OCI-LY7 (cell line): ENCODE results near the gene MRNIP. TPM values are rescaled to one million over a fixed set of nuclear protein-coding genes. Genes with fewer than 3 reads are reported as not detected.

Source experiments
- BruUV-seq: library from RNA; stranded (reverse); fragments of 400-500 nt; replicated peaks from 2 replicates; lab custom pipeline; 2021; lab: Mats Ljungman, UMichigan
- CTCF ChIA-PET: fragments of 300-600 bp; sonication (Branson Sonifier 250); formaldehyde crosslinking; loops from one replicate; lab custom pipeline; 2022; ENCODE audit warnings: antibody characterized with exemption; ENCODE audit not compliant: unreplicated experiment; lab: Charles Lee
- POLR2A ChIA-PET: fragments of 300-600 bp; sonication (Branson Sonifier 250); formaldehyde crosslinking; loops from one replicate; lab custom pipeline; 2022; ENCODE audit warnings: antibody characterized with exemption; lab: Charles Lee
- DNase-seq: peaks from one replicate; pipeline ENCODE4 v3.0.0-alpha.2; 2015; ENCODE audit warnings: low spot score
- H2AFZ ChIP-seq: fragments of 200-600 bp; sonication (generic), shearing (Covaris generic); 2 replicates; pipeline ENCODE4 v1.6.1; 2014; ENCODE audit warnings: mild to moderate bottlenecking, antibody characterized with exemption, low read length, moderate library complexity
- H3K27ac ChIP-seq: fragments of 200-600 bp; sonication (generic); 2 replicates; pipeline ENCODE4 v1.5.1; 2014; ENCODE audit warnings: mixed run types, low read depth, mild to moderate bottlenecking, moderate library complexity, low read length, inconsistent platforms; ENCODE audit not compliant: poor library complexity, severe bottlenecking
- H3K36me3 ChIP-seq: fragments of 200-600 bp; sonication (generic); 2 replicates; pipeline ENCODE4 v1.6.1; 2014; ENCODE audit warnings: mild to moderate bottlenecking, antibody characterized with exemption, low read length, moderate library complexity, mixed read lengths; ENCODE audit not compliant: insufficient read depth
- H3K4me1 ChIP-seq: fragments of 200-600 bp; sonication (generic); 2 replicates; pipeline ENCODE4 v1.5.1; 2014; ENCODE audit warnings: mild to moderate bottlenecking, low read length; ENCODE audit not compliant: insufficient read depth, poor library complexity, severe bottlenecking
- H3K4me2 ChIP-seq: fragments of 200-600 bp; sonication (generic); 2 replicates; pipeline ENCODE4 v1.6.1; 2014; ENCODE audit warnings: mild to moderate bottlenecking, low read length
- H3K4me3 ChIP-seq: fragments of 200-600 bp; sonication (generic); 2 replicates; pipeline ENCODE4 v1.5.1; 2014; ENCODE audit warnings: mild to moderate bottlenecking, low read depth, low read length; ENCODE audit not compliant: poor library complexity, severe bottlenecking
- H3K79me2 ChIP-seq: fragments of 200-600 bp; sonication (generic); 2 replicates; pipeline ENCODE4 v1.6.1; 2016; ENCODE audit warnings: low read depth, mild to moderate bottlenecking, low read length, moderate library complexity, mixed read lengths; ENCODE audit not compliant: insufficient read depth
- H3K9me2 ChIP-seq: fragments of 200-600 bp; sonication (generic); 2 replicates; pipeline ENCODE4 v1.6.1; 2016; ENCODE audit warnings: mild to moderate bottlenecking, low read length, mixed read lengths; ENCODE audit not compliant: insufficient read depth
- H3K9me3 ChIP-seq: fragments of 200-600 bp; sonication (generic); 2 replicates; pipeline ENCODE4 v1.6.1; 2014; ENCODE audit warnings: mild to moderate bottlenecking, mixed run types, low read length, mixed read lengths
- H4K20me1 ChIP-seq: fragments of 200-600 bp; sonication (generic); 2 replicates; pipeline ENCODE4 v1.6.1; 2014; ENCODE audit warnings: mild to moderate bottlenecking, antibody characterized with exemption, low read length, moderate library complexity, mixed read lengths; ENCODE audit not compliant: insufficient read depth
- CTCF ChIP-seq: fragments of 200-600 bp; sonication (generic); conservative IDR thresholded peaks from 2 replicates; pipeline ENCODE4 v1.5.1; 2014; ENCODE audit warnings: mild to moderate bottlenecking, antibody characterized with exemption, low read length, moderate library complexity, mixed read lengths
- EZH2phosphoT487 ChIP-seq: fragments of 200-600 bp; sonication (generic); IDR thresholded peaks from 2 replicates; pipeline ENCODE4 v1.6.1; 2018; ENCODE audit warnings: low read depth, borderline replicate concordance, mild to moderate bottlenecking, mixed run types, antibody characterized with exemption, low read length, moderate library complexity, mixed read lengths
- intact Hi-C: fragments of 100-400 bp; cut with micrococcal nuclease; formaldehyde crosslinking; loops from one replicate; pipeline ENCODE4 v1.10.0; 2022; ENCODE audit not compliant: unreplicated experiment
- total RNA-seq, 2 experiments: library from RNA; depleted of rRNA in 1 of 2; stranded (reverse); fragments of >200 nt in 1 of 2; shearing (Covaris generic) in 1 of 2; gene quantifications; 2 replicates each; pipeline ENCODE4 v1.2.3, GENCODE V29; 2014 to 2022

MRNIP gene
- total RNA-seq, 2 experiments from 2014 or later, result 70.5 to 78.7 TPM

- BruUV-seq, result no TSS peak
- H3K4me2 ChIP-seq, result no peak overlapping the region
- H2AFZ ChIP-seq, result no peak overlapping the region
- H3K36me3 ChIP-seq, result peaks cover 62% of the 10 kb centered on the region
- intact Hi-C loops, result loop anchor here (10.0 kb wide), 1 partner anchor 671 kb away; the partner anchor contains the start of gene CNOT6
- no peak overlapping the region for H3K4me3 ChIP-seq
- H3K9me3 ChIP-seq, result no peaks in the 10 kb centered on the region
- ChIA-PET CTCF (no interaction called here), POLR2A (no interaction called here)
- DNase-seq, result no peak
- TF ChIP-seq CTCF, result no peak
- no peak for TF ChIP-seq EZH2phosphoT487
- H4K20me1 ChIP-seq, result peaks cover 4% of the 10 kb centered on the region; the same call in 1 of the 2 replicates
- peaks cover 23% of the 10 kb centered on the region for H3K4me1 ChIP-seq
- peaks cover 22% of the 10 kb centered on the region; the same call in 1 of the 2 replicates for H3K79me2 ChIP-seq
- H3K27ac ChIP-seq, result no peak overlapping the region
- H3K9me2 ChIP-seq, result no peaks in the 10 kb centered on the region
Observed at GRCh38 chr5:179823937-179824744, 34.5 kb downstream of the MRNIP start.

GRCh38 chr5:179822444-179822990 is 36.1 kb downstream of the MRNIP start:
- TF ChIP-seq EZH2phosphoT487 (no peak), CTCF (no peak)
- ChIA-PET CTCF (no interaction called here), POLR2A (interaction anchor here (0.8 to 1.3 kb wide), 3 partner anchors 11 to 60 kb away, joined by 4 to 6 read pairs (median 5); no protein-coding TSS in a partner anchor)
- Histone ChIP-seq H4K20me1 (peaks cover 4% of the 10 kb centered on the region; the same call in 1 of the 2 replicates), H3K9me3 (no peaks in the 10 kb centered on the region), H3K9me2 (no peaks in the 10 kb centered on the region), H3K79me2 (peaks cover 22% of the 10 kb centered on the region; the same call in 1 of the 2 replicates), H3K4me3 (peak overlapping the region; percentile 99), H3K27ac (no peak overlapping the region), H3K4me2 (peak overlapping the region; percentile 95), H3K36me3 (peaks cover 47% of the 10 kb centered on the region), H2AFZ (no peak overlapping the region), H3K4me1 (peaks cover 32% of the 10 kb centered on the region)
- intact Hi-C loops, result loop anchor here (10.0 kb wide), 1 partner anchor 672 kb away; the partner anchor contains the start of gene CNOT6
- BruUV-seq, result no TSS peak
- DNase-seq, result no peak
